Smooth muscle cell (in vitro differentiated cells): ENCODE results near the gene TAF1C. TPM values are rescaled to one million over a fixed set of nuclear protein-coding genes. Genes with fewer than 3 reads are reported as not detected.

Experiments used
- DNase-seq: peaks from one replicate; lab custom pipeline; 2025; ENCODE audit not compliant: unreplicated experiment; lab: John Stamatoyannopoulos, UW
- H2AFZ ChIP-seq: fragments of 200-600 bp; sonication (generic); 2 replicates; pipeline ENCODE4 v1.6.0; 2016; ENCODE audit warnings: antibody characterized with exemption, low read depth, mild to moderate bottlenecking
- H3F3A ChIP-seq: fragments of 200-600 bp; sonication (generic); 2 replicates; pipeline ENCODE4 v1.6.0; 2017; ENCODE audit warnings: antibody characterized with exemption, low read depth
- H3K27ac ChIP-seq: fragments of 200-600 bp; sonication (generic); 2 replicates; pipeline ENCODE4 v1.5.1; 2016; ENCODE audit warnings: low read depth, mild to moderate bottlenecking
- H3K27me3 ChIP-seq: fragments of 200-600 bp; sonication (generic); 2 replicates; pipeline ENCODE4 v1.6.1; 2016; ENCODE audit warnings: low read depth, mild to moderate bottlenecking
- H3K36me3 ChIP-seq: fragments of 200-600 bp; sonication (generic); 2 replicates; pipeline ENCODE4 v1.5.1; 2016; ENCODE audit warnings: low read depth
- H3K4me1 ChIP-seq: fragments of 200-600 bp; sonication (generic); 2 replicates; pipeline ENCODE4 v1.5.1; 2016; ENCODE audit warnings: low read depth
- H3K4me2 ChIP-seq: fragments of 200-600 bp; sonication (generic); 2 replicates; pipeline ENCODE4 v1.6.0; 2016; ENCODE audit warnings: mild to moderate bottlenecking
- H3K4me3 ChIP-seq: fragments of 200-600 bp; sonication (generic); 2 replicates; pipeline ENCODE4 v1.5.1; 2016; ENCODE audit warnings: mild to moderate bottlenecking
- H3K79me2 ChIP-seq: fragments of 200-600 bp; sonication (generic); 2 replicates; pipeline ENCODE4 v1.6.0; 2016; ENCODE audit warnings: low read depth, mild to moderate bottlenecking
- H3K9ac ChIP-seq: fragments of 200-600 bp; sonication (generic); 2 replicates; pipeline ENCODE4 v1.6.0; 2016; ENCODE audit warnings: low read depth
- H3K9me3 ChIP-seq: fragments of 200-600 bp; sonication (generic); replicated peaks from 2 replicates; pipeline ENCODE4 v1.5.1; 2016; ENCODE audit warnings: low read depth
- H4K20me1 ChIP-seq: fragments of 200-600 bp; sonication (generic); 2 replicates; pipeline ENCODE4 v1.6.0; 2016; ENCODE audit warnings: low read depth
- CTCF ChIP-seq: fragments of 200-600 bp; sonication (generic); IDR thresholded peaks from 2 replicates; pipeline ENCODE4 v1.5.1; 2017; ENCODE audit warnings: borderline replicate concordance, mild to moderate bottlenecking, antibody characterized with exemption; ENCODE audit not compliant: insufficient read depth, poor library complexity, severe bottlenecking
- WGBS: methylation state at CpG from one replicate; pipeline ENCODE4 v1.1.7; 2016; ENCODE audit warnings: low lambda C conversion rate; 5-methylcytosine and 5-hydroxymethylcytosine counted together
- polyA plus RNA-seq: library from polyadenylated mRNA; unstranded; fragments of >200 nt; fragmentation: Nextera tagmentation; extraction: Ambion mirVana; gene quantifications from 2 replicates; pipeline ENCODE4 v1.2.1, GENCODE V29; 2016
- total RNA-seq: library from RNA; depleted of rRNA; stranded (reverse); fragments of >200 nt; gene quantifications from 2 replicates; pipeline ENCODE4 v1.2.3, GENCODE V29; 2014

TAF1C gene
- total and polyA plus RNA-seq, 2 experiments from 2014 or later = 17.1 to 35.5 TPM

- Histone ChIP-seq H3K9ac (peak within 1 kb of the TSS; percentile 77), H3K27ac (peak within 1 kb of the TSS; percentile 2), H2AFZ (peak within 1 kb of the TSS; percentile 88), H3F3A (no peaks in the 10 kb centered on the region), H3K4me2 (peak within 1 kb of the TSS; percentile 84), H3K27me3 (no peaks in the 10 kb centered on the region), H4K20me1 (peaks cover 28% of the 10 kb centered on the region), H3K9me3 (no peaks in the 10 kb centered on the region), H3K36me3 (no peaks in the 10 kb centered on the region), H3K4me3 (peak within 1 kb of the TSS; percentile 69), H3K4me1 (no peaks in the 10 kb centered on the region), H3K79me2 (peaks cover 26% of the 10 kb centered on the region)
- TF ChIP-seq CTCF = no peak
- peak; percentile 86 for DNase-seq
- under 1% methylated on average over 63 of the region's 89 CpGs for WGBS
Measured at GRCh38 chr16:84144859-84145639, 41.8 kb downstream of the TAF1C start, which contains the start of the genes DNAAF1 and HSDL1. DNAAF1 (plus strand) TSS chr16:84145308; CDS start chr16:84145441, 133 bp downstream. HSDL1 (minus strand) TSS chr16:84145177; CDS start chr16:84131321, 13,856 bp downstream.

GRCh38 chr16:84144209-84144858 is 42.5 kb downstream of the TAF1C start:
- peak overlapping the region; percentile 77 for H3K9ac ChIP-seq
- no peak for TF ChIP-seq CTCF
- H4K20me1 ChIP-seq = peaks cover 35% of the 10 kb centered on the region
- H3K27me3 ChIP-seq = no peaks in the 10 kb centered on the region
- H3K4me1 ChIP-seq = peaks cover 3% of the 10 kb centered on the region
- peak overlapping the region; percentile 84 for H3K4me2 ChIP-seq
- peak overlapping the region; percentile 69 for H3K4me3 ChIP-seq
- no peaks in the 10 kb centered on the region for H3K9me3 ChIP-seq
- H2AFZ ChIP-seq = peak overlapping the region; percentile 56
- no peak for DNase-seq
- 1% methylated on average over 32 of the region's 39 CpGs for WGBS
- H3F3A ChIP-seq = no peaks in the 10 kb centered on the region
- peak overlapping the region; percentile 2 for H3K27ac ChIP-seq
- no peaks in the 10 kb centered on the region for H3K36me3 ChIP-seq
- H3K79me2 ChIP-seq = peaks cover 30% of the 10 kb centered on the region

GRCh38 chr16:84143784-84144199 is 43.1 kb downstream of the TAF1C start:
- Histone ChIP-seq H3K4me3 (peak overlapping the region; percentile 69), H3K4me2 (peak overlapping the region; percentile 84), H3K4me1 (peaks cover 8% of the 10 kb centered on the region), H3K27ac (no peak overlapping the region), H4K20me1 (peaks cover 40% of the 10 kb centered on the region), H3F3A (no peaks in the 10 kb centered on the region), H3K79me2 (peaks cover 31% of the 10 kb centered on the region), H3K27me3 (no peaks in the 10 kb centered on the region), H3K36me3 (no peaks in the 10 kb centered on the region), H3K9ac (peak overlapping the region; percentile 77), H2AFZ (no peak overlapping the region), H3K9me3 (no peaks in the 10 kb centered on the region)
- DNase-seq = no peak
- WGBS = 27% methylated on average over 12 of the region's 13 CpGs
- no peak for TF ChIP-seq CTCF
